CD4-positive, CD25-positive, alpha-beta regulatory T cell (primary cell): ENCODE results near the gene WDR45. TPM values are rescaled to one million over a fixed set of nuclear protein-coding genes. Genes with fewer than 3 reads are reported as not detected.

Experiments
- ATAC-seq, 2 donors: fragments of 150-1000 bp; cut with Tn5 transposase; one replicate each; pipeline ENCODE4 v1.10.0; 2021; ENCODE audit warnings: low read depth in 2 of 2, moderate number of reproducible peaks in 2 of 2, moderate library complexity in 1 of 2
- DNase-seq, 3 donors: peaks; one replicate each; pipeline versions ENCODE4 v3.0.0 to v3.0.0-alpha.2; 2012 to 2022; ENCODE audit warnings: mixed read lengths in 1 of 3
- H3K27ac ChIP-seq: one replicate; pipeline ENCODE4 v1.7.0; 2013; ENCODE audit warnings: mild to moderate bottlenecking, low read length; ENCODE audit not compliant: insufficient read depth, poor library complexity, severe bottlenecking
- H3K27me3 ChIP-seq: one replicate; pipeline ENCODE4 v1.7.0; 2013; ENCODE audit warnings: low read length; ENCODE audit not compliant: control insufficient read depth, insufficient read depth
- H3K36me3 ChIP-seq: one replicate; pipeline ENCODE4 v1.7.0; 2013; ENCODE audit warnings: mild to moderate bottlenecking, low read length, moderate library complexity; ENCODE audit not compliant: control insufficient read depth, insufficient read depth
- H3K4me1 ChIP-seq: 2 replicates; pipeline ENCODE4 v1.7.0; 2013; ENCODE audit warnings: mild to moderate bottlenecking, low read length; ENCODE audit not compliant: insufficient read depth, control insufficient read depth, poor library complexity, severe bottlenecking
- H3K4me3 ChIP-seq: one replicate; pipeline ENCODE4 v1.7.0; 2013; ENCODE audit warnings: low read depth, mild to moderate bottlenecking, low read length, moderate library complexity
- H3K9me3 ChIP-seq, 2 experiments: 1 replicate in 1 of 2; 2 replicates in 1 of 2; pipeline ENCODE4 v1.7.0; 2013; ENCODE audit warnings: low read length in 2 of 2, mild to moderate bottlenecking in 1 of 2, moderate library complexity in 1 of 2; ENCODE audit not compliant: control insufficient read depth in 2 of 2
- H3K27ac Mint-ChIP-seq, 3 donors: one replicate each; pipeline ENCODE4 v1.8.0; 2020 to 2022; ENCODE audit warnings: mild to moderate bottlenecking in 3 of 3, mixed read lengths in 3 of 3, moderate library complexity in 2 of 3
- H3K27me3 Mint-ChIP-seq: one replicate; pipeline ENCODE4 v1.8.0; 2022; ENCODE audit warnings: mild to moderate bottlenecking, mixed read lengths
- H3K36me3 Mint-ChIP-seq: one replicate; pipeline ENCODE4 v1.8.0; 2020; ENCODE audit warnings: mixed read lengths
- H3K4me1 Mint-ChIP-seq, 4 donors: one replicate each; pipeline ENCODE4 v1.8.0; 2020 to 2022; ENCODE audit warnings: mixed read lengths in 4 of 4, mild to moderate bottlenecking in 1 of 4
- H3K4me3 Mint-ChIP-seq, 4 donors: one replicate each; pipeline ENCODE4 v1.8.0; 2020 to 2022; ENCODE audit warnings: mild to moderate bottlenecking in 4 of 4, mixed read lengths in 4 of 4, moderate library complexity in 3 of 4
- H3K9me3 Mint-ChIP-seq, 7 donors: one replicate each; pipeline ENCODE4 v1.8.0; 2020 to 2022; ENCODE audit warnings: mixed read lengths in 7 of 7, mild to moderate bottlenecking in 3 of 7, moderate library complexity in 2 of 7
- polyA plus RNA-seq, 4 donors: library from polyadenylated mRNA; unstranded; fragments of 300-500 nt; fragmentation: Illumina TruSeq; gene quantifications; one replicate each; pipeline ENCODE4 v1.2.3, GENCODE V29; 2021
- total RNA-seq: library from RNA; stranded (reverse); gene quantifications from one replicate; pipeline ENCODE4 v1.2.3, GENCODE V29; 2022

WDR45 gene
- total and polyA plus RNA-seq, 5 donors from 2014 or later = 62.8 to 85.6 (median 68.3) TPM

DNA sequence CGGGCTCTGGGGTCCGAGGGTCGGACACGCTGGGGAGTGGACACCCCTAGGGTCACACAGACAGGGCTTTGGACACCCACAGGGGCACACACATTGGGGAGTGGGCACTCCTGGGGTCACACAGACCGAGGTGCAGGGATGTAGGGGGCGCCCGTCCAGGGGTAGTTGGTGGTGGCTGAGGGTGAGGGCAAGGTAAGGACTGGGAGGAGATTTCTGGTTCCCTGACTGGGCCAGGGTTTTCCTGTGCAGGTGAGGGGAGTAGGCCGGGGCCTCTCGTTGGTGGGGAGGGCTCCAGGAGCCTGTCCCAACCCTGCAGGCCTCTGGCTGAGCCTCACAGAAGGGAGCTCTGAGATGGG is 21.9 kb upstream of the WDR45 start:
- peak overlapping the region in 2 of 3 donors; percentile 92 to 94 for H3K27ac Mint-ChIP-seq

DNA sequence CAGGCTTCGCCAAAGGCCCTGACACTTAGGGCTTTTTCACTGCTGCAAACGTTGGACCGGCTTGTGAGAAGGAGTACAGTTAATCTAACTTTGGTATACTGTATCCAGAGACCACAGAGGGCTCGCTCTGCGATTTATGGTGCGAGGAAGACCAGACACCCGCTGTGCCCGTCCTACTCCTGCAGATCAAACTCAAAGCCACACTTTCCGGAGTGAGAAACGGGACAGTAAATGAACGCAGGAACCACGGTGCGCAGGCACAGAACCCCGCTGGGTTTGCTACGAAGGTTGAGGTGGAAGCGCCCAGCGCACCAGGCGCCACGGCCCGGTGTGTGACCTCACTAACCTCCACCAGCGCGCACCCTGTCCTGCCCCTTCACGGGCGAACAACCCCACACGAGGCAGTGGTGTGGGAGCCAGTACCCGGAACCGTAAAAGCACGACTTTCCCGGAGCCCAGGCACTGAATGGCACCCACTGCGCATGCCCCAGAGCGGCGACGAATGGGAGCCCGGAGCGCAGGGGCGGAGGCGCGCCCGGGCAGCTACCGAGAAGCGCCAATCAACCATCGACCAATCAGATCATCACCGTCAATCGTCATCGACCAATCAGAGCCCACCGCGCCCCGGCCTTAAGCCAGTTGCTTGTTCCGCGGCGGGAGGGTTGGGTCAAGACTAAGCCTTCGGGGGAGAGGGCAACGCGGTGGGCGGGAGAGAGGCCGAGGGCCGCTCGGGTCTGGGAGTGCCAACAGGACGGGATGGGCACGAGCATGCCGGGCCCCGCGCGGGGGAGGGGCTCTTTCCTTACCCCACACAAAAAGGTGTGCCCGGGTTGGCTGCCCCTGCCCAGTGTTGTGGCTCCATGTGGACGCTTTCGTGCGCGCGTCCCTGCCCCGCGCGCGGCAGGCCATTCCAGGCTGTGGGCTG is 21.3 kb upstream of the WDR45 start:
- DNase-seq (peak; percentile 85 to 93 (median 90)), ATAC-seq (peak; percentile 90 to 92)
- H3K27ac Mint-ChIP-seq = peak overlapping the region; percentile 60 to 94 (median 92)
- H3K27me3 Mint-ChIP-seq = no peaks in the 10 kb centered on the region
- Histone ChIP-seq H3K9me3 (no peaks in the 10 kb centered on the region), H3K27ac (peak overlapping the region; percentile 80), H3K4me3 (peak overlapping the region; percentile 78), H3K36me3 (no peaks in the 10 kb centered on the region), H3K4me1 (peaks cover 14% of the 10 kb centered on the region), H3K27me3 (no peaks in the 10 kb centered on the region)
- peaks cover 0 to 3% (median 0%) of the 10 kb centered on the region in 7 donors for H3K9me3 Mint-ChIP-seq
- H3K4me1 Mint-ChIP-seq = peaks cover 0 to 15% (median 0%) of the 10 kb centered on the region in 4 donors
- no peaks in the 10 kb centered on the region for H3K36me3 Mint-ChIP-seq
- peak overlapping the region; percentile 84 to 93 (median 90) for H3K4me3 Mint-ChIP-seq

More for the DNA sequence above, 21.9 kb upstream of the WDR45 start:
- Histone ChIP-seq H3K27ac (peak overlapping the region; percentile 80), H3K4me1 (peaks cover 14% of the 10 kb centered on the region), H3K27me3 (no peaks in the 10 kb centered on the region), H3K36me3 (peaks cover 3% of the 10 kb centered on the region), H3K9me3 (no peaks in the 10 kb centered on the region), H3K4me3 (no peak overlapping the region)
- peaks cover 0 to 3% (median 0%) of the 10 kb centered on the region in 7 donors for H3K9me3 Mint-ChIP-seq
- DNase-seq (no peak), ATAC-seq (no peak)
- H3K4me1 Mint-ChIP-seq = peaks cover 0 to 16% (median 0%) of the 10 kb centered on the region in 4 donors
- H3K36me3 Mint-ChIP-seq = no peaks in the 10 kb centered on the region
- H3K27me3 Mint-ChIP-seq = no peaks in the 10 kb centered on the region
- peak overlapping the region; percentile 38 to 91 (median 86) for H3K4me3 Mint-ChIP-seq

DNA sequence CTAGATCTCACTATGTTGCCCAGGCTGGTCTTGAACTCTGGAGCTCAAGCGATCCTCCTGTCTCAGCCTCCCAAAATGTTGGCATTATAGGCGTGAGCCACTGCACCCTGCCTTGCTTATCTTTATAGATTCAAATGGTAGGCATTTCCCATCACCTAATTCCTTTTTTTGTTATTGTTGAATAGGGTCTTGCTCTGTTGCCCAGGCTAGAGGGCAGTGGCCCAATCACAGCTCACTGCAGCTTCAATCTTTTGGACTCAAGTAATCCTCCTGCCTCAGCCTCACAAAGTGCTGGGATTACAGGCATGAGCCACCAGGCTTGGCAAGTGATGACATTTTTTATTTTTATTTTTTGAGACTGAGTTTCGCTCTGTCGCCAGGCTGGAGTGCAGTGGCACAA is 16.7 kb upstream of the WDR45 start:
- no peak overlapping the region for H3K27ac Mint-ChIP-seq
- H3K36me3 ChIP-seq = no peaks in the 10 kb centered on the region
- ATAC-seq = no peak
- peaks cover 0 to 3% (median 0%) of the 10 kb centered on the region in 7 donors for H3K9me3 Mint-ChIP-seq
- no peaks in the 10 kb centered on the region for H3K27me3 Mint-ChIP-seq
- H3K4me3 Mint-ChIP-seq = no peak overlapping the region
- H3K27ac ChIP-seq = no peak overlapping the region
- peaks cover 0 to 15% (median 0%) of the 10 kb centered on the region in 4 donors for H3K4me1 Mint-ChIP-seq
- no peaks in the 10 kb centered on the region for H3K36me3 Mint-ChIP-seq
- peaks cover 11% of the 10 kb centered on the region for H3K4me1 ChIP-seq
- no peak for DNase-seq
- H3K27me3 ChIP-seq = no peaks in the 10 kb centered on the region
- no peak overlapping the region for H3K4me3 ChIP-seq
- H3K9me3 ChIP-seq = no peaks in the 10 kb centered on the region

DNA sequence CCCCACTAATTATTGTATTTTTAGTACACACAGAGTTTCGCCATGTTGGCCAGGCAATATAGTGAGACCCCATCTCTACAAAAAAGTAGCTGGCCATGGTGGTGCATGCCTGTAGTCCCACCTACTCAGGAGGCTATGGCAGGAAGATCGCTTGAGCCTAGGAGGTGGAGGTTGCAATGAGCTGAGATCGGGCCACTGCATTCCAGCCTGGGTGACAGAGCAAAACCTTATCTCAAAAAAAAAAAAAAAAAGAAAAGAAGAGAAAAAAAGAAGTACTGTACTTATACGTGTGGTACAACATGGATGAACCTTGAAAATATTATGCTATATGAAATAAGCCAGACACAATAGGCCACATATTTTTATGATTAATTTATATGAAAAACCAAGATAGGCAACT is 9.9 kb upstream of the WDR45 start:
- Mint-ChIP-seq H3K36me3 (no peaks in the 10 kb centered on the region), H3K4me3 (peak overlapping the region in 1 of 4 donors; percentile 21), H3K27me3 (no peaks in the 10 kb centered on the region), H3K4me1 (no peaks in the 10 kb centered on the region), H3K27ac (no peak overlapping the region), H3K9me3 (no peaks in the 10 kb centered on the region)
- DNase-seq (no peak), ATAC-seq (no peak)
- Histone ChIP-seq H3K36me3 (no peaks in the 10 kb centered on the region), H3K27me3 (no peaks in the 10 kb centered on the region), H3K4me1 (no peaks in the 10 kb centered on the region), H3K4me3 (no peak overlapping the region), H3K27ac (no peak overlapping the region), H3K9me3 (no peaks in the 10 kb centered on the region)

DNA sequence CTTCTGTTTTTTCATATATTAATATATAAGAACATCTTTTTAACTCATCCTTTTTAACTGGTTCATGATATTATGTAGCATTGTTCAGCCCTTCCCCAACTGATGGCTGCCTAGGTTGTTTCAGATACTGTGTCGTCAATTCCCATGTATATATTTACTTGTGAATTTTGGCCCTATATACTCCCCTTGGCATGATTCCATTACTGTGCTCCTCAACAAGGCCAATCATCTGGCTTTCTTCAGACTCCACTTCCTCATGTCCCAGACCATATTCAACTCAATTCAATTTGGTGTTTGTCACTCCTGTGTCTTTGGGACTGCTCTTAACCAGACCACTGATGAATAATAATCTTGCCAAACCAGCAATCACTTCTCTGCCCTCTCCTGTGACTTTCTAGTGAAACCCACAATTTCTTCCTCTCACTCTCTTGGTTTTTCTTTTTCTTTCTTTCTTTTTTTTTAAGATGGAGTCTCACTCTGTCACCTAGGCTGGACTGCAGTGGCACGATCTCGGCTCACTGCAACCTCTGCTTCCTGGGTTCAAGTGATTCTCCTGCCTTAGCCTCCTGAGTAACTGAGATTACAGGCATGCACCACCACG is 2.7 kb upstream of the WDR45 start:
- peaks cover 8% of the 10 kb centered on the region for H3K4me1 ChIP-seq
- H3K27ac ChIP-seq = no peak overlapping the region
- DNase-seq (no peak), ATAC-seq (no peak)
- peaks cover 0 to 2% (median 0%) of the 10 kb centered on the region in 7 donors for H3K9me3 Mint-ChIP-seq
- no peaks in the 10 kb centered on the region for H3K36me3 ChIP-seq
- H3K4me1 Mint-ChIP-seq = peaks cover 0 to 11% (median 4%) of the 10 kb centered on the region in 4 donors
- peak overlapping the region in 3 of 4 donors; percentile 10 to 77 (median 21) for H3K4me3 Mint-ChIP-seq
- peaks cover 3% of the 10 kb centered on the region for H3K36me3 Mint-ChIP-seq
- no peak overlapping the region for H3K27ac Mint-ChIP-seq
- no peaks in the 10 kb centered on the region for H3K27me3 Mint-ChIP-seq
- no peaks in the 10 kb centered on the region for H3K27me3 ChIP-seq
- no peaks in the 10 kb centered on the region for H3K9me3 ChIP-seq
- no peak overlapping the region for H3K4me3 ChIP-seq

DNA sequence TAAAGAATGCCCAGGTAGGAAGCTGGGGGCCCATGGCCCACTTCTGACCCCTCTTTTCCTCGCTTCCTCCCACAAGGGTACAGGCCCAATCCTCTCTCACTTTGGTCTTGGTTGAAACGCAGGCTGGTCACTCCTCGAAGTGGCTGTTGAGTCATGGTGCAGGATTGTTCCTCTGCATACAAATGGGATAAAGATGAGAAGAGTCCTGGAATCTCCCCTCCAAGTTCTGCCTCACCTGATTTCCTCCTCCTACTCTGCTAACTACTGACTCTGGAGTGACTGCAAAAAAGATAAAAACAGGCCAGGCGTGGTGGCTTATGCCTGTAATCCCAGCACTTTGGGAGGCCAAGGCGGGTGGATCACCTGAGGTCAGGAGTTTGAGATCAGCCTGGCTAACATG is 1.7 kb downstream of the WDR45 start:
- peak overlapping the region in 2 of 4 donors; percentile 46 to 80 for H3K4me3 Mint-ChIP-seq
- no peaks in the 10 kb centered on the region for H3K27me3 Mint-ChIP-seq
- peak overlapping the region in 1 of 3 donors; percentile 82 for H3K27ac Mint-ChIP-seq
- peaks cover 3% of the 10 kb centered on the region for H3K36me3 Mint-ChIP-seq
- H3K9me3 ChIP-seq = no peaks in the 10 kb centered on the region
- DNase-seq (no peak), ATAC-seq (no peak)
- H3K4me1 Mint-ChIP-seq = peaks cover 0 to 29% (median 10%) of the 10 kb centered on the region in 4 donors
- no peak overlapping the region for H3K4me3 ChIP-seq
- peaks cover 16% of the 10 kb centered on the region for H3K4me1 ChIP-seq
- H3K27me3 ChIP-seq = no peaks in the 10 kb centered on the region
- H3K9me3 Mint-ChIP-seq = peaks cover 0 to 2% (median 0%) of the 10 kb centered on the region in 7 donors
- H3K27ac ChIP-seq = no peak overlapping the region
- peaks cover 7% of the 10 kb centered on the region for H3K36me3 ChIP-seq

DNA sequence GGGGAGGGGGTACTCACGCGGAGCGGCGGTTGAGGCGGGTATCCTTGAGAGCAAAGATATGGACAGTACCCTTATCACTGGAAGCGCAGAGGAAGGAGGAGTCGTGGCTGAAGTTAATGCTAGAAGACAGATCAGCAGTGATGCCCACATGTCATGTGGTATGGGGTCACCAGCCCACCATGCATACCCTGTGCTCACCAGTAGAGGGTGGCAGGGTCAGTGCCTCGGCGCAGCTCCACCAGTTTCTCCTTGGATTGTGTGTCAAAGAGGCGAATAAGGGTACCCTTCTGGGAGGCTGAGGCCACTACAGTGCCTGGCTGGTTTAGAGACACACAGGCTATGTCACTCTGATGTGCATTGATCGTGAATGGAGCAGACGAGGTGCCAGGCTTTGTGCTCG is 4.3 kb downstream of the WDR45 start:
- H3K36me3 Mint-ChIP-seq = peaks cover 3% of the 10 kb centered on the region

More for the DNA sequence above, 4.3 kb downstream of the WDR45 start:
- peaks cover 7% of the 10 kb centered on the region for H3K36me3 ChIP-seq
- H3K9me3 Mint-ChIP-seq = no peaks in the 10 kb centered on the region
- peak overlapping the region in 2 of 4 donors; percentile 77 to 90 for H3K4me3 Mint-ChIP-seq
- no peak overlapping the region for H3K4me3 ChIP-seq
- no peak for DNase-seq
- no peak overlapping the region for H3K27ac Mint-ChIP-seq
- H3K27me3 ChIP-seq = no peaks in the 10 kb centered on the region
- H3K4me1 ChIP-seq = peaks cover 20% of the 10 kb centered on the region
- peaks cover 0 to 42% (median 12%) of the 10 kb centered on the region in 4 donors for H3K4me1 Mint-ChIP-seq
- no peaks in the 10 kb centered on the region for H3K9me3 ChIP-seq
- H3K27me3 Mint-ChIP-seq = no peaks in the 10 kb centered on the region
- H3K27ac ChIP-seq = no peak overlapping the region
- ATAC-seq = no peak
